ENCODE results near the gene CNTROB.

DNA sequence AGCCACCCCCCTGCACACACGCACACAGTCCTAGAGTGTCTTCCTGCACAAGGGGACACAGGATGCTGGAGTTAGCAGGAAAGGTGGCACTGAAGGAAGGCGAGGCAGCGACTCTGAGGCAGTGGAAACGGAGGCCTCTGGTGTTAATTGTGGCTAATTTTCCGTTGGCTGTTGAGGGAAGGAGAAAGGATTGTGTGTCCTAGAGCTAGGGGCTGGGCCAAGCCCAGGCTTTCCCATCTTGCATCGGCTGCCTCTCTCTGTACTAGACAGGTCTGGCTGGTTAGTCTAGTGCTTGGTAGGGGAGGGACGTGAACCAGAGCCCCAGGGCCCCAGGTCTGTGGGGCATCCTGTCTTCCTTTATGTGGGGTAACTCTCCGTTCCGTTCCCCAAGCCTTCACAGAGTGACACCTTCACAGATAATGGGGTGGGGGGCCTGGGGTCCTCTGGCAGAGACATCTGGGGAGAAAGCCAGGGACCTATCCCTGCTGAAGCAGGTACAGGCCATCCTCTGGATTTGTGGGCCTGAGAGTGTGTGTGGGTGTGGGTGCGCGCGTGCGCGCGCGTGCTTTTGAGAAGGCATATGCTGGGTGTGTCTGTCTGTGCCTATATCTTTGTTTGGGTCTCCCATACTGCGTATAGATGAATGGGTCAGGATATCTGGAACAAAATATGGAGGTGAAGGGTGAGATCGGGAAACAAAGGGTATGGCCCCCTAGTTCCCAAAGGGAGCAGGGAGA lies 43.7 kb upstream of the CNTROB start, which contains the start of gene CHD3:
- TF ChIP-seq RCOR1 (IDR thresholded peaks at IDR 0.05; ENCODE audit: low read depth, low read length): no peak
- no peak for TF ChIP-seq CHD2 (IDR thresholded peaks at IDR 0.05; ENCODE audit: low read length, partially characterized antibody)
- no peak for TF ChIP-seq KDM1A (IDR thresholded peaks at IDR 0.05; ENCODE audit: low read depth)
- TF ChIP-seq POLR2A (IDR thresholded peaks at IDR 0.05; ENCODE audit: low read length): no peak; the same call in 1 of the 2 replicates
- TF ChIP-seq, protein P1, sequence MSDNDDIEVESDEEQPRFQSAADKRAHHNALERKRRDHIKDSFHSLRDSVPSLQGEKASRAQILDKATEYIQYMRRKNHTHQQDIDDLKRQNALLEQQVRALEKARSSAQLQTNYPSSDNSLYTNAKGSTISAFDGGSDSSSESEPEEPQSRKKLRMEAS (IDR thresholded peaks at IDR 0.05): no peak
- TF ChIP-seq, protein P2, sequence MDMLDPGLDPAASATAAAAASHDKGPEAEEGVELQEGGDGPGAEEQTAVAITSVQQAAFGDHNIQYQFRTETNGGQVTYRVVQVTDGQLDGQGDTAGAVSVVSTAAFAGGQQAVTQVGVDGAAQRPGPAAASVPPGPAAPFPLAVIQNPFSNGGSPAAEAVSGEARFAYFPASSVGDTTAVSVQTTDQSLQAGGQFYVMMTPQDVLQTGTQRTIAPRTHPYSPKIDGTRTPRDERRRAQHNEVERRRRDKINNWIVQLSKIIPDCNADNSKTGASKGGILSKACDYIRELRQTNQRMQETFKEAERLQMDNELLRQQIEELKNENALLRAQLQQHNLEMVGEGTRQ (IDR thresholded peaks at IDR 0.05): no peak
- TF ChIP-seq, protein P3, sequence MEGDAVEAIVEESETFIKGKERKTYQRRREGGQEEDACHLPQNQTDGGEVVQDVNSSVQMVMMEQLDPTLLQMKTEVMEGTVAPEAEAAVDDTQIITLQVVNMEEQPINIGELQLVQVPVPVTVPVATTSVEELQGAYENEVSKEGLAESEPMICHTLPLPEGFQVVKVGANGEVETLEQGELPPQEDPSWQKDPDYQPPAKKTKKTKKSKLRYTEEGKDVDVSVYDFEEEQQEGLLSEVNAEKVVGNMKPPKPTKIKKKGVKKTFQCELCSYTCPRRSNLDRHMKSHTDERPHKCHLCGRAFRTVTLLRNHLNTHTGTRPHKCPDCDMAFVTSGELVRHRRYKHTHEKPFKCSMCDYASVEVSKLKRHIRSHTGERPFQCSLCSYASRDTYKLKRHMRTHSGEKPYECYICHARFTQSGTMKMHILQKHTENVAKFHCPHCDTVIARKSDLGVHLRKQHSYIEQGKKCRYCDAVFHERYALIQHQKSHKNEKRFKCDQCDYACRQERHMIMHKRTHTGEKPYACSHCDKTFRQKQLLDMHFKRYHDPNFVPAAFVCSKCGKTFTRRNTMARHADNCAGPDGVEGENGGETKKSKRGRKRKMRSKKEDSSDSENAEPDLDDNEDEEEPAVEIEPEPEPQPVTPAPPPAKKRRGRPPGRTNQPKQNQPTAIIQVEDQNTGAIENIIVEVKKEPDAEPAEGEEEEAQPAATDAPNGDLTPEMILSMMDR (IDR thresholded peaks at IDR 0.05): no peak
- TF ChIP-seq HOXA7 (CRISPR knock-in tag; IDR thresholded peaks at IDR 0.05): no peak
